T-helper 2 cell treated with Interferon-gamma antibody and Interleukin-4, amounts not matched to agents 5 μg/mL and 100 μg/mL, for 36 hours (primary cell): ENCODE results near the gene GAS2L1.

ENCODE experiments used
- DNase-seq: peaks from one replicate; pipeline ENCODE4 v3.0.0; 2021; ENCODE audit warnings: low spot score
- H3K27ac Mint-ChIP-seq: one replicate; pipeline ENCODE4 v1.8.0; 2021; ENCODE audit warnings: mild to moderate bottlenecking, mixed read lengths
- H3K27me3 Mint-ChIP-seq: one replicate; pipeline ENCODE4 v1.8.0; 2021; ENCODE audit warnings: low read depth, mixed read lengths
- H3K36me3 Mint-ChIP-seq: one replicate; pipeline ENCODE4 v1.8.0; 2021; ENCODE audit warnings: low read depth, mixed read lengths
- H3K4me1 Mint-ChIP-seq: one replicate; pipeline ENCODE4 v1.8.0; 2021; ENCODE audit warnings: low read depth, mixed read lengths
- H3K4me3 Mint-ChIP-seq: one replicate; pipeline ENCODE4 v1.8.0; 2022; ENCODE audit warnings: mild to moderate bottlenecking, moderate library complexity, mixed read lengths
- H3K9me3 Mint-ChIP-seq: one replicate; pipeline ENCODE4 v1.8.0; 2021; ENCODE audit warnings: mixed read lengths

Gene GAS2L1

DNA sequence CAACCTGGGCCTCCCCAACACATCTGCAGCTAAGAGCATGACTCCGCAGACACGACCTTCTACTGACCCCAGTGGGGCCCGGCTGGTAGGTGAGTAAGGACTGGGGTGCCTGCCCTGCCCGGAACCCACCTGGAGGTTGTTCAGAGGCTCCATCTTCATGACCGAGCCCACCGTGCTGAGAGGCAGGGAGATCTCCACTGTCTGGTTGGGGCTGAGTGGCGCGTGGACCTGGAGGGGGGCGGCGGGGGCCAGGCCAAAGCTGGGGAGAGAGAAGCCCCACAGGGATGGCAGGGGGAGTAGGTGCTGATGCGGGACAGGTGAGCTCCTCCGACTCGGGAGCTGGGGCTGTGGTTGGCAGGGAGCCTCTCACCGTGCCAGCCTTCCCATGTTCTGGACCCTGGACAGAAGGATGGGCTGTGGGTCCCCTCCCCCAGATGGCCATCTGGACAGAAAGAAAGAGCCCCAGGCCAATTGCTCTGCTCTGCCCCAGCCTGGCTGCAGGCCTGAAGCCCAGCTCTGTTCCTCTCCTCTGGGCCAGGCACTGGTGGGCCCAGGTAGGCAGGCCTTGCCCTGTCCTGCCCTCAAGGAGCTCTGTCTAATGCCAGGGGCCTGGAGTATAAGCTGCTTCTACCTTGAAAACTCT lies 25.3 kb downstream of the GAS2L1 start:
- DNase-seq, result no peak
- no peaks in the 10 kb centered on the region for H3K27me3 Mint-ChIP-seq
- H3K4me3 Mint-ChIP-seq, result no peak overlapping the region
- no peak overlapping the region for H3K27ac Mint-ChIP-seq
- H3K4me1 Mint-ChIP-seq, result no peaks in the 10 kb centered on the region
- no peaks in the 10 kb centered on the region for H3K9me3 Mint-ChIP-seq
- peaks cover 18% of the 10 kb centered on the region for H3K36me3 Mint-ChIP-seq

GRCh38 chr22:29332886-29333496 lies 26.5 kb downstream of the GAS2L1 start:
- Mint-ChIP-seq H3K27me3 (no peaks in the 10 kb centered on the region), H3K36me3 (peaks cover 24% of the 10 kb centered on the region), H3K27ac (no peak overlapping the region), H3K9me3 (no peaks in the 10 kb centered on the region), H3K4me3 (no peak overlapping the region), H3K4me1 (no peaks in the 10 kb centered on the region)
- DNase-seq, result no peak

- peaks cover 32% of the 10 kb centered on the region for H3K36me3 Mint-ChIP-seq
- no peak overlapping the region for H3K4me3 Mint-ChIP-seq
- no peaks in the 10 kb centered on the region for H3K27me3 Mint-ChIP-seq
- H3K27ac Mint-ChIP-seq, result no peak overlapping the region
- H3K4me1 Mint-ChIP-seq, result no peaks in the 10 kb centered on the region
- no peak for DNase-seq
- H3K9me3 Mint-ChIP-seq, result no peaks in the 10 kb centered on the region
These were observed 27.7 kb downstream of the GAS2L1 start for GRCh38 chr22:29334148-29334547.

DNA sequence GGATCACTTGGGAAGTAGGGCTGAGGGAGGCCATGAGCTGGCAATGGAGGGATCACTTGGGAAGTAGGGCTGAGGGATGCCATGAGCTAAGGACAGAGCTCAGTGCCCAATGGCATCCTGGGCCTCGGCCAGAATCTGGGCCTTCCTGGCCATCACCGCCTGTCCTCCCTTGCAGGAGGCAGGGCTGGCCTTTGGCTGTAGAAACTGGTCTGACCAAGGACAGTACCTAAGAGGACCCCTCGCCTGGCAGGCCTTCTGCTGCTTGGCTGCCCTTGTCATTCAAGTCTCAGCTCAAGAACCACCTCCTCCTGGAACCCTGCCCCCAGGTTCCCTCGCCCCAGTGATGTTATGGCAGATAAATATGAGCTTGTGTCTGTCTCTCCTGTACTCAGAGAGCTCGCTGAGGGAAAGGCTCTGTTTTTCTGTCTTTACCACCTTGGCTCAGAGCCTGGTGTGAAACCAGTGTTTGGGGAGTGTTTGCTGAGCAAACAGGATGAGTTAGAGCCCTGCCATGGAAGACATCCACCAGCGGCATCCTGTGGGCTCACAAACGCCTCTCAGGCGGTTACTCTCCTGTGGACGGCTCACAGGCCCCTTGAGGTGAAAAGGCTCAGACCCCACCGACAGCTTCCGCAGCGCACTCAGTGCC lies 28.4 kb downstream of the GAS2L1 start:
- no peak for DNase-seq
- Mint-ChIP-seq H3K4me3 (no peak overlapping the region), H3K27ac (no peak overlapping the region), H3K9me3 (no peaks in the 10 kb centered on the region), H3K4me1 (no peaks in the 10 kb centered on the region), H3K27me3 (no peaks in the 10 kb centered on the region), H3K36me3 (peaks cover 35% of the 10 kb centered on the region)

GRCh38 chr22:29335656-29336055 lies 29.2 kb downstream of the GAS2L1 start:
- Mint-ChIP-seq H3K27me3 (no peaks in the 10 kb centered on the region), H3K36me3 (peaks cover 33% of the 10 kb centered on the region), H3K9me3 (no peaks in the 10 kb centered on the region), H3K4me1 (no peaks in the 10 kb centered on the region), H3K4me3 (no peak overlapping the region), H3K27ac (no peak overlapping the region)
- no peak for DNase-seq

DNA sequence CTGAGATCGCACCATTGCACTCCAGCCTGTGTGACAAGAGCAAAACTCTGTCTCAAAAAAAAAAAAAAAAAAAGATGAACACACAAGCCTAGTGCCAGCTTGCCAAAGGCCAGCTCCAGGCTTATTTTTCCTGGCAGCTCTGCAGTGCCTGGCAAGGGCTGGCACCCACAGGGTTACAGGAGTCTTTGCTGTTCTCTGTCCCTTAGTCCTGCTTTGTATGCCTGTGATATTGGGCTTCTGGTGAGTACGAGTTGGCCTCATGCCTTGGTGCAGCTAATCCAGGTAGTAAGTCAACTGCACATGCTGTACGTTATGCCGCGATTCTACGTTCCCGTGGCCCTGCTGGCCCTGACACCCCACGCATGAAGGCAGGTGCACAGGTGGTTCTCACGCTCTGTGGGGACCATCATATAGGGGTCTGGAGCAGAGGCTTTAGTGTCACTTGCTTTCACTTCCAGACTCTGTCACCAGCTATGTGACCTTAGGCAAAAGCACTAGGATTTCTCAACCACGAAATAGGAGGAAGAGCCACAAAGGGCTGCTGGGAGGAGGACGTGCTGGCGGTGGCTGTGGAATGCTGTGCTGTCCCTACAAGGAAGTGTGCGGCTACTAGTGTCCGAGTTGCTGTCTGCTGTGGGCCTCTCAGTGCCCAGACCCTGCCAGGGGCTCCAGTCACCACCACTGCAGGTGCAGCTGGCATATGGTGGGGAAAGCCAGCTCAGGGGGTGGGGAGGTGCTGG lies 30.5 kb downstream of the GAS2L1 start:
- H3K4me3 Mint-ChIP-seq, result no peak overlapping the region
- H3K9me3 Mint-ChIP-seq, result no peaks in the 10 kb centered on the region
- H3K4me1 Mint-ChIP-seq, result no peaks in the 10 kb centered on the region
- peaks cover 35% of the 10 kb centered on the region for H3K36me3 Mint-ChIP-seq
- H3K27ac Mint-ChIP-seq, result no peak overlapping the region
- H3K27me3 Mint-ChIP-seq, result no peaks in the 10 kb centered on the region
- DNase-seq, result no peak

GRCh38 chr22:29337631-29338284 lies 31.3 kb downstream of the GAS2L1 start:
- H3K9me3 Mint-ChIP-seq, result no peaks in the 10 kb centered on the region
- no peaks in the 10 kb centered on the region for H3K27me3 Mint-ChIP-seq
- H3K4me3 Mint-ChIP-seq, result no peak overlapping the region

GRCh38 chr22:29338398-29338797 lies 31.9 kb downstream of the GAS2L1 start:
- DNase-seq, result no peak
- no peak overlapping the region for H3K27ac Mint-ChIP-seq
- no peaks in the 10 kb centered on the region for H3K27me3 Mint-ChIP-seq
- no peaks in the 10 kb centered on the region for H3K9me3 Mint-ChIP-seq
- no peak overlapping the region for H3K4me3 Mint-ChIP-seq
- no peaks in the 10 kb centered on the region for H3K4me1 Mint-ChIP-seq
- H3K36me3 Mint-ChIP-seq, result peaks cover 40% of the 10 kb centered on the region

More at GRCh38 chr22:29337631-29338284, 31.3 kb downstream of the GAS2L1 start:
- DNase-seq, result no peak
- H3K36me3 Mint-ChIP-seq, result peaks cover 38% of the 10 kb centered on the region
- no peaks in the 10 kb centered on the region for H3K4me1 Mint-ChIP-seq
- no peak overlapping the region for H3K27ac Mint-ChIP-seq

- Mint-ChIP-seq H3K9me3 (no peaks in the 10 kb centered on the region), H3K36me3 (peaks cover 42% of the 10 kb centered on the region)
These were observed 33.2 kb downstream of the GAS2L1 start for GRCh38 chr22:29339381-29340235.

DNA sequence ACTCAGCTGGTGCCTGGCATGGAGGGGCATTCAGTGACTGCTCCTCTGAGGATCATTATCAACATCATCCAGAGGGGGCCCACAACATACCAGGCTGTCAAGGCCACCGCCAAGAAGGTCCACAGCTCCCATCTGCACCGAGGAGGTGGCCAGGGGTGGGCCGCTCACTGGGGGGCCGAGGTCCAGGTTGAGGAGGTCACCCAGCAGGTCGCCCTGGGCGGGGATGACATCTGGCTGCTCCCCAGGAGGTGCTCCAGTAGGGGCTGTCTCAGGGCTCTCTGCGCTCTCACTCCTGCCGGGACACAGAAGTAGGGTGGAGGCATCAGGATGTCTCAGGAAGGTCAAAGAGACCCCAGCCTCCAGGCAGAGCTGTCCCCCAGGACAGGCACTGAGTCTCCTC lies 34.1 kb downstream of the GAS2L1 start:
- no peaks in the 10 kb centered on the region for H3K27me3 Mint-ChIP-seq
- peaks cover 42% of the 10 kb centered on the region for H3K36me3 Mint-ChIP-seq
- H3K4me3 Mint-ChIP-seq, result no peak overlapping the region
- DNase-seq, result no peak
- H3K4me1 Mint-ChIP-seq, result no peaks in the 10 kb centered on the region
- no peak overlapping the region for H3K27ac Mint-ChIP-seq
- no peaks in the 10 kb centered on the region for H3K9me3 Mint-ChIP-seq

More at GRCh38 chr22:29339381-29340235, 33.2 kb downstream of the GAS2L1 start:
- H3K27me3 Mint-ChIP-seq, result no peaks in the 10 kb centered on the region
- no peaks in the 10 kb centered on the region for H3K4me1 Mint-ChIP-seq
- H3K4me3 Mint-ChIP-seq, result no peak overlapping the region
- no peak overlapping the region for H3K27ac Mint-ChIP-seq
- DNase-seq, result no peak

- H3K9me3 Mint-ChIP-seq, result no peaks in the 10 kb centered on the region
- H3K27ac Mint-ChIP-seq, result no peak overlapping the region
- peaks cover 42% of the 10 kb centered on the region for H3K36me3 Mint-ChIP-seq
These were observed 34.8 kb downstream of the GAS2L1 start for GRCh38 chr22:29341056-29341848.

DNA sequence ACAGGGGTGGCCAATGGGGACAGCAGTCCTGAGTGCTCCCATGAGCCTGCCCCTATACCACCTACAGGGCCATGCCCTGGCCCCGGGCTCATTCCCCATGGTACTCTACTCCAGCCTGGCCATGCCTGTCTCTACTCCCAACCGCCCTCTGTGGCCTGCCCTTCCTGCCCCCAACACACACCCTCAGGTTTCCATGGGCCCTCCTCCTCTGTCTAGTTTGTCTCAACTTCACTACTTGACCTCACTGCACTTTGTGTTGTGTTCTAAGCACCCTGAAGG lies 35.3 kb downstream of the GAS2L1 start:
- no peak overlapping the region for H3K4me3 Mint-ChIP-seq
- H3K9me3 Mint-ChIP-seq, result no peaks in the 10 kb centered on the region
- no peaks in the 10 kb centered on the region for H3K27me3 Mint-ChIP-seq
- H3K27ac Mint-ChIP-seq, result no peak overlapping the region
- H3K36me3 Mint-ChIP-seq, result peaks cover 43% of the 10 kb centered on the region
- DNase-seq, result no peak
- H3K4me1 Mint-ChIP-seq, result no peaks in the 10 kb centered on the region

More at GRCh38 chr22:29341056-29341848, 34.8 kb downstream of the GAS2L1 start:
- H3K4me1 Mint-ChIP-seq, result no peaks in the 10 kb centered on the region
- no peak overlapping the region for H3K4me3 Mint-ChIP-seq
- no peak for DNase-seq
- H3K27me3 Mint-ChIP-seq, result no peaks in the 10 kb centered on the region
